Loucy (cell line): ENCODE data around the gene NEK7.

Experiments
- H2AFZ ChIP-seq: fragments of 200-600 bp; sonication (generic); 2 replicates; pipeline ENCODE4 v1.6.0; 2016; ENCODE audit warnings: antibody characterized with exemption, mild to moderate bottlenecking, low read length, moderate library complexity
- H3F3A ChIP-seq: fragments of 200-600 bp; 2 replicates; pipeline ENCODE4 v1.6.0; 2016; ENCODE audit warnings: antibody characterized with exemption, low read depth, mild to moderate bottlenecking
- H3K27me3 ChIP-seq: fragments of 200-600 bp; sonication (generic); 2 replicates; pipeline ENCODE4 v1.6.1; 2014; ENCODE audit warnings: low read length, mild to moderate bottlenecking; ENCODE audit not compliant: insufficient read depth, poor library complexity, severe bottlenecking
- H3K36me3 ChIP-seq: fragments of 200-600 bp; sonication (generic); 2 replicates; pipeline ENCODE4 v1.6.1; 2016; ENCODE audit warnings: low read length; ENCODE audit not compliant: insufficient read depth
- H3K4me1 ChIP-seq: fragments of 200-600 bp; sonication (generic); 2 replicates; pipeline ENCODE4 v1.5.1; 2014; ENCODE audit warnings: low read length, mild to moderate bottlenecking; ENCODE audit not compliant: insufficient read depth, poor library complexity, severe bottlenecking
- H3K4me2 ChIP-seq: fragments of 200-600 bp; sonication (generic); 2 replicates; pipeline ENCODE4 v1.6.0; 2014; ENCODE audit warnings: antibody characterized with exemption, low read length, low read depth, mild to moderate bottlenecking; ENCODE audit not compliant: poor library complexity, severe bottlenecking
- H3K4me3 ChIP-seq: fragments of 200-600 bp; sonication (generic); 2 replicates; pipeline ENCODE4 v1.5.1; 2014; ENCODE audit warnings: low read length, mild to moderate bottlenecking, mixed read lengths; ENCODE audit not compliant: poor library complexity, severe bottlenecking
- H3K79me2 ChIP-seq: fragments of 200-600 bp; sonication (generic); 2 replicates; pipeline ENCODE4 v1.6.1; 2014; ENCODE audit warnings: low read length; ENCODE audit not compliant: insufficient read depth
- H3K9ac ChIP-seq: fragments of 200-600 bp; sonication (generic); 2 replicates; pipeline ENCODE4 v1.6.0; 2014; ENCODE audit warnings: mild to moderate bottlenecking, low read depth, low read length, moderate library complexity; ENCODE audit not compliant: poor library complexity, severe bottlenecking
- H3K9me2 ChIP-seq: fragments of 200-600 bp; sonication (generic); replicated peaks from 2 replicates; pipeline ENCODE4 v1.6.1; 2016; ENCODE audit warnings: low read depth, low read length, mixed read lengths
- H3K9me3 ChIP-seq: fragments of 200-600 bp; sonication (generic); 2 replicates; pipeline ENCODE4 v1.6.1; 2014; ENCODE audit warnings: mild to moderate bottlenecking, antibody characterized with exemption, low read length, low read depth; ENCODE audit not compliant: insufficient read depth
- H4K20me1 ChIP-seq: fragments of 200-600 bp; sonication (generic); 2 replicates; pipeline ENCODE4 v1.6.0; 2014; ENCODE audit warnings: antibody characterized with exemption, low read length, mild to moderate bottlenecking; ENCODE audit not compliant: insufficient read depth, poor library complexity, severe bottlenecking
- CTCF ChIP-seq: fragments of 200-600 bp; sonication (generic); conservative IDR thresholded peaks from 2 replicates; pipeline ENCODE4 v1.5.1; 2014; ENCODE audit warnings: mild to moderate bottlenecking, antibody characterized with exemption, low read length
- EZH2phosphoT487 ChIP-seq: fragments of 200-600 bp; IDR thresholded peaks from 2 replicates; pipeline ENCODE4 v1.6.1; 2018; ENCODE audit warnings: antibody characterized with exemption, mild to moderate bottlenecking, moderate library complexity, borderline replicate concordance

The NEK7 gene

DNA sequence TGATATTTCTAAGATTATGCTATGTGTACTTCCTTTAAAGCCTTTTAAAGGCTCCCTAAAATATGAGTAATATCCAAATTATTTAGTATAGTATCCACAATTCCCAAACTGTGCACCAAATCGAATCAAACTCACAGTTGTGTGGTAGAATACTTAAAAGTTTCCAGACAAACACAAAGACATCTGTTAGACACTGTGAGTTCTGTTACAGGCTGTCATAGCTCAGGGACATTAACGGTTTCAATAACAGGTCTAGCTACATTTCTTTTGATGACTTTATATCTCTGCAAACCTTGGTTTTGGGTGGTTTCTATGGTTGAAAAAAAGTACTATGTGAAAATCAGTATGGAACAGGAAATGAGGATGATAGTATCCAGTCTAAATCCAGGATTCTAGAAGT is 36.9 kb upstream of the NEK7 start:
- Histone ChIP-seq H3K79me2 (no peaks in the 10 kb centered on the region), H3K27me3 (no peaks in the 10 kb centered on the region), H3K9me3 (no peaks in the 10 kb centered on the region), H3K9ac (no peak overlapping the region), H3F3A (no peaks in the 10 kb centered on the region), H3K9me2 (no peaks in the 10 kb centered on the region), H2AFZ (no peak overlapping the region), H3K4me3 (no peak overlapping the region), H4K20me1 (no peaks in the 10 kb centered on the region), H3K4me1 (peaks cover 37% of the 10 kb centered on the region), H3K4me2 (no peak overlapping the region), H3K36me3 (no peaks in the 10 kb centered on the region)
- no peak for TF ChIP-seq CTCF
- no peak for TF ChIP-seq EZH2phosphoT487

GRCh38 chr1:198121056-198121826 is 35.6 kb upstream of the NEK7 start:
- Histone ChIP-seq H3K4me2 (no peak overlapping the region), H3K27me3 (no peaks in the 10 kb centered on the region), H3K9me3 (no peaks in the 10 kb centered on the region), H3F3A (no peaks in the 10 kb centered on the region), H3K79me2 (no peaks in the 10 kb centered on the region), H3K4me3 (no peak overlapping the region), H3K36me3 (no peaks in the 10 kb centered on the region), H2AFZ (no peak overlapping the region), H3K9me2 (no peaks in the 10 kb centered on the region), H3K9ac (no peak overlapping the region), H4K20me1 (no peaks in the 10 kb centered on the region), H3K4me1 (peaks cover 29% of the 10 kb centered on the region)
- TF ChIP-seq EZH2phosphoT487 (no peak), CTCF (no peak)

DNA sequence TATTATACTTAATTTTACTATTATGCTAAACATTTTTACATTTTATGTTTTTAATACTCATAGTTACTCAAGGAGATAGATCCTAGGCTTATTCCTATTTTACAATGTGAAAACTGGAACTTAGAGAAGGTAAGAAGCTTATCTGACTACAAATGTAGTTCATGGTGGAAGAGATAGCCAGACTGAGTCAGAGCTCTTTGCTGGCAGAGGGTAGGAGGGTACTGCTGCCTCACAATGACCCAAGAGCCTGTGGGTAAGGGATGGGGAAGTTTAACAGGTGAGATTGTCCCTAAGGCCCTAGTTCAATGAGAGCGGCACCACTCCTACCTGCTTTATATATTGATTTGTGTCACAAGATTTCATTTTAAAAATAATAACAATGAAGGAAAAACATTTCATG is 34.1 kb upstream of the NEK7 start:
- H3K9me3 ChIP-seq, result no peaks in the 10 kb centered on the region
- peaks cover 15% of the 10 kb centered on the region for H3K4me1 ChIP-seq
- TF ChIP-seq EZH2phosphoT487, result no peak
- no peak for TF ChIP-seq CTCF
- H4K20me1 ChIP-seq, result no peaks in the 10 kb centered on the region
- no peaks in the 10 kb centered on the region for H3F3A ChIP-seq
- H3K9ac ChIP-seq, result no peak overlapping the region
- H3K36me3 ChIP-seq, result no peaks in the 10 kb centered on the region
- H3K4me3 ChIP-seq, result no peak overlapping the region
- H3K9me2 ChIP-seq, result no peaks in the 10 kb centered on the region
- H2AFZ ChIP-seq, result no peak overlapping the region
- H3K4me2 ChIP-seq, result no peak overlapping the region
- H3K79me2 ChIP-seq, result no peaks in the 10 kb centered on the region
- no peaks in the 10 kb centered on the region for H3K27me3 ChIP-seq
